ENCODE data around the gene MAST2.
"Not testable (repeated sequence)": the region's sequence is repeated elsewhere in the genome, so short reads cannot be mapped to it uniquely, and the experiment has no call there.

MAST2 gene

GRCh38 chr1:45906883-45907282, 103.5 kb downstream of the MAST2 start:
- no peak for FAIRE-seq

GRCh38 chr1:45908611-45909140, 105.3 kb downstream of the MAST2 start:
- no peak for FAIRE-seq

GRCh38 chr1:45911634-45912033, 108.2 kb downstream of the MAST2 start:
- no peak for FAIRE-seq

- FAIRE-seq, result no peak
Measured at GRCh38 chr1:45913183-45913683, 109.8 kb downstream of the MAST2 start.

GRCh38 chr1:45913731-45914501, 110.5 kb downstream of the MAST2 start:
- FAIRE-seq, result no peak

- FAIRE-seq, result no peak
Measured at GRCh38 chr1:45914836-45915235, 111.4 kb downstream of the MAST2 start.

GRCh38 chr1:45922374-45922773, 119.0 kb downstream of the MAST2 start:
- FAIRE-seq, result no peak

- FAIRE-seq, result no peak
Measured at GRCh38 chr1:45922813-45923212, 119.4 kb downstream of the MAST2 start.

GRCh38 chr1:45923343-45923742, 119.9 kb downstream of the MAST2 start:
- no peak for FAIRE-seq

- FAIRE-seq, result no peak
Measured at GRCh38 chr1:45924736-45925135, 121.3 kb downstream of the MAST2 start.

- no peak for FAIRE-seq
Measured at GRCh38 chr1:45925728-45926287, 122.4 kb downstream of the MAST2 start.

GRCh38 chr1:45926330-45926729, 122.9 kb downstream of the MAST2 start:
- FAIRE-seq, result no peak

GRCh38 chr1:45927231-45927915, 124.0 kb downstream of the MAST2 start:
- not testable (repeated sequence) for FAIRE-seq

- FAIRE-seq, result no peak
Measured at GRCh38 chr1:45928486-45929205, 125.2 kb downstream of the MAST2 start.

- no peak for FAIRE-seq
Measured at GRCh38 chr1:45929257-45929687, 125.9 kb downstream of the MAST2 start.

GRCh38 chr1:45930258-45931150, 127.1 kb downstream of the MAST2 start:
- FAIRE-seq, result no peak

GRCh38 chr1:45932205-45932604, 128.8 kb downstream of the MAST2 start:
- FAIRE-seq, result not testable (repeated sequence)

- FAIRE-seq, result no peak
Measured at GRCh38 chr1:45934947-45935346, 131.5 kb downstream of the MAST2 start.

- no peak for FAIRE-seq
Measured at GRCh38 chr1:45938029-45938428, 134.6 kb downstream of the MAST2 start.

GRCh38 chr1:45942411-45942810, 139.0 kb downstream of the MAST2 start:
- no peak for FAIRE-seq

- FAIRE-seq, result no peak
Measured at GRCh38 chr1:45943185-45943584, 139.8 kb downstream of the MAST2 start.

- no peak for FAIRE-seq
Measured at GRCh38 chr1:45945426-45945825, 142.0 kb downstream of the MAST2 start.

Data from TTC549 (cell line).